ENCODE measurements around the gene PYGM.
A peak's percentile ranks its signal among the peaks of the same experiment; 100 is the strongest.

The PYGM gene

GRCh38 chr11:64767344-64768299, 7.8 kb upstream of the PYGM start:
- DNase-seq (ENCODE audit: low spot score) = peak; percentile 60

- no peak for DNase-seq (ENCODE audit: low spot score)
Measured at GRCh38 chr11:64766881-64767280, 7.1 kb upstream of the PYGM start.

- DNase-seq (ENCODE audit: low spot score) = no peak
Measured at GRCh38 chr11:64765851-64766665, 6.3 kb upstream of the PYGM start.

GRCh38 chr11:64765291-64765850, 5.6 kb upstream of the PYGM start:
- DNase-seq (ENCODE audit: low spot score) = no peak

GRCh38 chr11:64764753-64765152, 5.0 kb upstream of the PYGM start:
- DNase-seq (ENCODE audit: low spot score) = no peak

GRCh38 chr11:64764040-64764611, 4.4 kb upstream of the PYGM start:
- DNase-seq (ENCODE audit: low spot score) = no peak

- no peak for DNase-seq (ENCODE audit: low spot score)
Measured at GRCh38 chr11:64763526-64764039, 3.8 kb upstream of the PYGM start.

- DNase-seq (ENCODE audit: low spot score) = no peak
Measured at GRCh38 chr11:64762674-64763525, 3.1 kb upstream of the PYGM start.

GRCh38 chr11:64762277-64762673, 2.5 kb upstream of the PYGM start:
- DNase-seq (ENCODE audit: low spot score) = no peak

- DNase-seq (ENCODE audit: low spot score) = no peak
Measured at GRCh38 chr11:64760759-64761420, 1.1 kb upstream of the PYGM start.

GRCh38 chr11:64759131-64759721, 548 bp downstream of the PYGM start:
- DNase-seq (ENCODE audit: low spot score) = no peak

GRCh38 chr11:64758330-64759079, 1.3 kb downstream of the PYGM start:
- DNase-seq (ENCODE audit: low spot score) = no peak

- DNase-seq (ENCODE audit: low spot score) = no peak
Measured at GRCh38 chr11:64757549-64758329, 2.0 kb downstream of the PYGM start.

- no peak for DNase-seq (ENCODE audit: low spot score)
Measured at GRCh38 chr11:64755681-64756361, 4.0 kb downstream of the PYGM start.

GRCh38 chr11:64754919-64755662, 4.7 kb downstream of the PYGM start:
- no peak for DNase-seq (ENCODE audit: low spot score)

- DNase-seq (ENCODE audit: low spot score) = no peak
Measured at GRCh38 chr11:64754124-64754918, 5.5 kb downstream of the PYGM start.
